Hepatocyte (in vitro differentiated cells): ENCODE results near the gene LRMDA. TPM values are rescaled to one million over a fixed set of nuclear protein-coding genes. Genes with fewer than 3 reads are reported as not detected.

Experiments used
- DNase-seq: peaks from one replicate; pipeline ENCODE4 v3.0.0-alpha.2; 2016; ENCODE audit warnings: low spot score
- H2AFZ ChIP-seq: fragments of 200-600 bp; sonication (generic); 2 replicates; pipeline ENCODE4 v1.6.0; 2016; ENCODE audit warnings: antibody characterized with exemption, mild to moderate bottlenecking
- H3K27ac ChIP-seq: fragments of 200-600 bp; sonication (generic); 2 replicates; pipeline ENCODE4 v1.5.1; 2016; ENCODE audit warnings: mild to moderate bottlenecking
- H3K27me3 ChIP-seq: fragments of 200-600 bp; sonication (generic); 2 replicates; pipeline ENCODE4 v1.6.1; 2016
- H3K36me3 ChIP-seq: fragments of 200-600 bp; sonication (generic); replicated peaks from 2 replicates; pipeline ENCODE4 v1.5.1; 2016; ENCODE audit warnings: low read depth; ENCODE audit not compliant: insufficient read depth
- H3K4me1 ChIP-seq: fragments of 200-600 bp; sonication (generic); 2 replicates; pipeline ENCODE4 v1.5.1; 2016; ENCODE audit warnings: mild to moderate bottlenecking, moderate library complexity; ENCODE audit not compliant: insufficient read depth
- H3K4me2 ChIP-seq: fragments of 200-600 bp; sonication (generic); 2 replicates; pipeline ENCODE4 v1.6.0; 2016
- H3K4me3 ChIP-seq: fragments of 200-600 bp; sonication (generic); 2 replicates; pipeline ENCODE4 v1.5.1; 2016; ENCODE audit warnings: mild to moderate bottlenecking
- H3K79me2 ChIP-seq: fragments of 200-600 bp; sonication (generic); 2 replicates; pipeline ENCODE4 v1.6.0; 2017; ENCODE audit warnings: mild to moderate bottlenecking
- H3K9me2 ChIP-seq: fragments of 200-600 bp; sonication (generic); replicated peaks from 2 replicates; pipeline ENCODE4 v1.6.0; 2017; ENCODE audit warnings: mild to moderate bottlenecking; ENCODE audit not compliant: insufficient read depth
- H3K9me3 ChIP-seq: fragments of 200-600 bp; sonication (generic); 2 replicates; pipeline ENCODE4 v1.5.1; 2016; ENCODE audit warnings: low read depth, mild to moderate bottlenecking
- H4K20me1 ChIP-seq: fragments of 200-600 bp; sonication (generic); 2 replicates; pipeline ENCODE4 v1.6.0; 2016; ENCODE audit warnings: mild to moderate bottlenecking; ENCODE audit not compliant: insufficient read depth, poor library complexity, severe bottlenecking
- EZH2 ChIP-seq: fragments of 200-600 bp; sonication (generic); IDR thresholded peaks from 2 replicates; pipeline ENCODE4 v1.6.1; 2016; ENCODE audit warnings: antibody characterized with exemption, mild to moderate bottlenecking, borderline replicate concordance
- EZH2phosphoT487 ChIP-seq: fragments of 200-600 bp; sonication (generic); IDR thresholded peaks from one replicate; pipeline ENCODE4 v1.6.1; 2018; ENCODE audit warnings: antibody characterized with exemption, mild to moderate bottlenecking, low read depth, moderate library complexity; ENCODE audit not compliant: unreplicated experiment, severe bottlenecking
- WGBS: methylation state at CpG from one replicate; pipeline ENCODE4 v1.1.6; 2016; ENCODE audit warnings: low lambda C conversion rate; ENCODE audit errors: missing lambda C conversion rate; 5-methylcytosine and 5-hydroxymethylcytosine counted together
- polyA plus RNA-seq: library from polyadenylated mRNA; unstranded; fragments of >200 nt; fragmentation: Nextera tagmentation; extraction: Ambion mirVana; gene quantifications from 2 replicates; pipeline ENCODE4 v1.2.1, GENCODE V29; 2016
- total RNA-seq: library from RNA; depleted of rRNA; stranded (reverse); fragments of >200 nt; gene quantifications from 2 replicates; pipeline ENCODE4 v1.2.3, GENCODE V29; 2014
- TF ChIP-seq, protein P1 (sequence below): fragments of 200-600 bp; sonication (generic); IDR thresholded peaks from 2 replicates; pipeline ENCODE4 v1.5.1; 2016; ENCODE audit warnings: antibody characterized with exemption, mild to moderate bottlenecking; ENCODE audit not compliant: poor library complexity

Gene LRMDA
- total and polyA plus RNA-seq, 2 experiments from 2014 or later: 5.6 to 15.7 TPM

GRCh38 chr10:75525067-75525466, 93.6 kb downstream of the LRMDA start:
- no peaks in the 10 kb centered on the region for H3K9me3 ChIP-seq
- TF ChIP-seq, protein P1, sequence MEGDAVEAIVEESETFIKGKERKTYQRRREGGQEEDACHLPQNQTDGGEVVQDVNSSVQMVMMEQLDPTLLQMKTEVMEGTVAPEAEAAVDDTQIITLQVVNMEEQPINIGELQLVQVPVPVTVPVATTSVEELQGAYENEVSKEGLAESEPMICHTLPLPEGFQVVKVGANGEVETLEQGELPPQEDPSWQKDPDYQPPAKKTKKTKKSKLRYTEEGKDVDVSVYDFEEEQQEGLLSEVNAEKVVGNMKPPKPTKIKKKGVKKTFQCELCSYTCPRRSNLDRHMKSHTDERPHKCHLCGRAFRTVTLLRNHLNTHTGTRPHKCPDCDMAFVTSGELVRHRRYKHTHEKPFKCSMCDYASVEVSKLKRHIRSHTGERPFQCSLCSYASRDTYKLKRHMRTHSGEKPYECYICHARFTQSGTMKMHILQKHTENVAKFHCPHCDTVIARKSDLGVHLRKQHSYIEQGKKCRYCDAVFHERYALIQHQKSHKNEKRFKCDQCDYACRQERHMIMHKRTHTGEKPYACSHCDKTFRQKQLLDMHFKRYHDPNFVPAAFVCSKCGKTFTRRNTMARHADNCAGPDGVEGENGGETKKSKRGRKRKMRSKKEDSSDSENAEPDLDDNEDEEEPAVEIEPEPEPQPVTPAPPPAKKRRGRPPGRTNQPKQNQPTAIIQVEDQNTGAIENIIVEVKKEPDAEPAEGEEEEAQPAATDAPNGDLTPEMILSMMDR: no peak
- TF ChIP-seq EZH2phosphoT487: no peak
- no peak for TF ChIP-seq EZH2
- no peak overlapping the region for H3K4me3 ChIP-seq
- H3K4me1 ChIP-seq: no peaks in the 10 kb centered on the region
- no peaks in the 10 kb centered on the region for H3K27me3 ChIP-seq
- no peaks in the 10 kb centered on the region for H3K9me2 ChIP-seq
- no peak overlapping the region for H2AFZ ChIP-seq
- H4K20me1 ChIP-seq: no peaks in the 10 kb centered on the region
- WGBS: 88% methylated on average over 1 of the region's 1 CpG
- H3K27ac ChIP-seq: no peak overlapping the region
- no peak for DNase-seq
- no peak overlapping the region for H3K4me2 ChIP-seq
- no peaks in the 10 kb centered on the region for H3K79me2 ChIP-seq
- H3K36me3 ChIP-seq: no peaks in the 10 kb centered on the region

GRCh38 chr10:75525646-75526045, 94.2 kb downstream of the LRMDA start:
- no peak for TF ChIP-seq EZH2

DNA sequence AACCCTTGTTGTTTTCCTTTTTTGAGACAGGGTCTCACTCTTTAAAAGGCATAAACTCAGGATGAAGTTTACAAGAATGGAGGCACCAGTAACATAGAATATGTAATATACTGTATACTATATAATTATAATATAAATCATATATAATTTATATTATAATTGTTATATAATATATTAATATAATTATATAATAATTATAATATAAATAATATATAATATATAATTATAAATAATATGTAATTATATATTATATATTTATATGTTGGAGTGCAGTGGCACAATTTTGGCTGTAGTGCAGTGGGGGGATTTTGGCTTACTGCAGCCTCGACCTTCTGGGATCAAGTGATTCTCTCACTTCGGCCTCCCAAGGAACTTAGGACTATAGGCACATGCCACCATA, 96.1 kb downstream of the LRMDA start:
- Histone ChIP-seq H3K4me1 (no peaks in the 10 kb centered on the region), H4K20me1 (no peaks in the 10 kb centered on the region), H3K9me3 (no peaks in the 10 kb centered on the region), H3K4me3 (no peak overlapping the region), H3K27ac (no peak overlapping the region), H3K27me3 (no peaks in the 10 kb centered on the region), H3K79me2 (no peaks in the 10 kb centered on the region), H3K4me2 (no peak overlapping the region), H3K9me2 (no peaks in the 10 kb centered on the region), H2AFZ (no peak overlapping the region), H3K36me3 (no peaks in the 10 kb centered on the region)
- no peak for DNase-seq
- TF ChIP-seq EZH2: no peak
- TF ChIP-seq, protein P1: no peak
- no peak for TF ChIP-seq EZH2phosphoT487
- 88% methylated on average over 2 of the region's 2 CpGs for WGBS

More at GRCh38 chr10:75525646-75526045, 94.2 kb downstream of the LRMDA start:
- DNase-seq: no peak
- no peak overlapping the region for H2AFZ ChIP-seq
- no peak overlapping the region for H3K27ac ChIP-seq
- WGBS: 85% methylated on average over 1 of the region's 1 CpG
- H3K4me1 ChIP-seq: no peaks in the 10 kb centered on the region
- H3K79me2 ChIP-seq: no peaks in the 10 kb centered on the region
- H3K4me2 ChIP-seq: no peak overlapping the region
- no peak overlapping the region for H3K4me3 ChIP-seq
- no peaks in the 10 kb centered on the region for H3K27me3 ChIP-seq
- no peaks in the 10 kb centered on the region for H3K36me3 ChIP-seq
- no peaks in the 10 kb centered on the region for H4K20me1 ChIP-seq
- no peaks in the 10 kb centered on the region for H3K9me2 ChIP-seq
- H3K9me3 ChIP-seq: no peaks in the 10 kb centered on the region

GRCh38 chr10:75528392-75528791, 97.0 kb downstream of the LRMDA start:
- H3K27ac ChIP-seq: no peak overlapping the region
- no peaks in the 10 kb centered on the region for H3K79me2 ChIP-seq
- H3K4me3 ChIP-seq: no peak overlapping the region
- no peaks in the 10 kb centered on the region for H3K36me3 ChIP-seq
- H4K20me1 ChIP-seq: no peaks in the 10 kb centered on the region
- no peaks in the 10 kb centered on the region for H3K9me2 ChIP-seq
- 86% methylated on average over 2 of the region's 2 CpGs for WGBS
- H3K9me3 ChIP-seq: no peaks in the 10 kb centered on the region
- no peaks in the 10 kb centered on the region for H3K27me3 ChIP-seq
- TF ChIP-seq, protein P1: no peak
- TF ChIP-seq EZH2 (no peak), EZH2phosphoT487 (no peak)
- no peaks in the 10 kb centered on the region for H3K4me1 ChIP-seq
- H2AFZ ChIP-seq: no peak overlapping the region
- DNase-seq: no peak
- no peak overlapping the region for H3K4me2 ChIP-seq
